Lower leg skin (tissue), 4 donors: ENCODE measurements around the gene SERPIND1. TPM values are rescaled to one million over a fixed set of nuclear protein-coding genes. Genes with fewer than 3 reads are reported as not detected.

Experiments
- total RNA-seq, 4 donors: library from RNA; depleted of rRNA; stranded (reverse); fragments of >200 nt; gene quantifications; one replicate each; pipeline ENCODE4 v1.1.0, GENCODE V29; 2016

The SERPIND1 gene
- total RNA-seq, 4 donors from 2014 or later = not detected

Other genes starting within 250 kb of the SERPIND1 start
- 10 to 100 TPM; 42.5 to 81.3 (median 66.1) TPM for gene PI4KA, start 84.7 kb downstream of the SERPIND1 start, total RNA-seq
- 10 to 100 TPM; 25.0 to 34.4 (median 32.9) TPM for gene SNAP29, start 84.9 kb downstream of the SERPIND1 start, total RNA-seq
- gene CRKL, start 143.3 kb downstream of the SERPIND1 start, total RNA-seq = 10 to 100 TPM; 54.3 to 94.1 (median 64.9) TPM
- 1 to 10 TPM in 2 of 4 donors, under 1 TPM in 1, not detected in 1; 0.15 to 3.7 (median 2.0) TPM for gene AIFM3, start 193.1 kb downstream of the SERPIND1 start, total RNA-seq
- 10 to 100 TPM; 25.4 to 34.9 (median 28.4) TPM for gene LZTR1, start 208.2 kb downstream of the SERPIND1 start, total RNA-seq
- 10 to 100 TPM; 23.3 to 48.2 (median 45.1) TPM for gene THAP7, start 228.0 kb downstream of the SERPIND1 start, total RNA-seq
- gene P2RX6, start 241.1 kb downstream of the SERPIND1 start, total RNA-seq = 1 to 10 TPM in 2 of 4 donors, under 1 TPM in 2; 0.12 to 2.6 (median 0.87) TPM